Inferior parietal cortex (tissue), 1 donor: ENCODE measurements around the gene MYEOV.

Experiments
- DNase-seq: peaks from one replicate; pipeline ENCODE4 v3.0.0-alpha.2; 2016; ENCODE audit errors: extremely low spot score

MYEOV gene

DNA sequence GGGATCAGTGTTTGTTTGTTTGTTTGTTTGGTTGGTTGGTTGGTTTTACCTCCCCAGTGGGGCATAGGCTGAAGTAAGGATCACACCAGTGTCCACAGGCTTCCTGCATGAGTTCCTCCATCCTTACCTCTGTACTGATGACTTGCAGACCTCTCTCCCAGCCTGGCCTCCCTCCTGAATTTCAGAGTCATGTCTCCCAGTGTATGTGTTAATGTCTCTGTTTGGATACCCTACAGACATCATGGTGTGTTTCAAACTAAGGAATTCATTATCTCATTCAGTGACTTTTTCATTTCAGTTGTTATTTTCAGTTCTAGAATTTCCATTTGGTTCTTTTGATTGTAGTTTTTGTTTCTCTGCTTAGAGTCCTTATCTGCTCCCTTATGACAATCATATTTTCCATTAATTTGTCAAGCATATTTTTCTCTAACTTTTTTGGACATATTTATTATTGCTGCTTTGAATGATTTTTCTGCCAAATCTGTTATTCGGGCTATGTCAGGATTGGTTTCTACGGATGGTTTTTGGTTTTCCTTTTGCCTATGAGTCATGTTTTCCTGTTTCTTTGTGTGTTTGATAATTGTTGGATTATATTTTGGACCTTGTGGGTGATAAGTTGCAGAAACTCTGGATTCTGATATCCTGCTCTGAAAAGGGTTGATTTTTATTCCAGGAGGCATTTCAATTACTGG is 23.6 kb downstream of the MYEOV start:
- no peak for DNase-seq

DNA sequence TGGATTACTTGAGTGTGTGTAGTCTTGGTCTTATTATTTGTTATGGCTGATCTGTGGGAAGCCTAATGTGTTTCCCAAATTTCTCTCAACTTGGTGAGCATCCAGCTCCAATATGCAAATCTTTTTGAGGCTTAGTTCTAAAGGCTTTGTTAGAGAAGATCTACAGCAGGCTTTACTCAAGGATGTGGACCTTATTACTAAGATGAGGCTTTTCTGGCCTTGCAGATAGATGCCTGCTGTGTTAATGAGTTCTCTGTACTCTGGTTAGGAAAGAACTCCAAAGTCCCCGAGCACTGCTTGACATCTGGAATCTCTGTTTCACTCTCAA is 24.1 kb downstream of the MYEOV start:
- no peak for DNase-seq

DNA sequence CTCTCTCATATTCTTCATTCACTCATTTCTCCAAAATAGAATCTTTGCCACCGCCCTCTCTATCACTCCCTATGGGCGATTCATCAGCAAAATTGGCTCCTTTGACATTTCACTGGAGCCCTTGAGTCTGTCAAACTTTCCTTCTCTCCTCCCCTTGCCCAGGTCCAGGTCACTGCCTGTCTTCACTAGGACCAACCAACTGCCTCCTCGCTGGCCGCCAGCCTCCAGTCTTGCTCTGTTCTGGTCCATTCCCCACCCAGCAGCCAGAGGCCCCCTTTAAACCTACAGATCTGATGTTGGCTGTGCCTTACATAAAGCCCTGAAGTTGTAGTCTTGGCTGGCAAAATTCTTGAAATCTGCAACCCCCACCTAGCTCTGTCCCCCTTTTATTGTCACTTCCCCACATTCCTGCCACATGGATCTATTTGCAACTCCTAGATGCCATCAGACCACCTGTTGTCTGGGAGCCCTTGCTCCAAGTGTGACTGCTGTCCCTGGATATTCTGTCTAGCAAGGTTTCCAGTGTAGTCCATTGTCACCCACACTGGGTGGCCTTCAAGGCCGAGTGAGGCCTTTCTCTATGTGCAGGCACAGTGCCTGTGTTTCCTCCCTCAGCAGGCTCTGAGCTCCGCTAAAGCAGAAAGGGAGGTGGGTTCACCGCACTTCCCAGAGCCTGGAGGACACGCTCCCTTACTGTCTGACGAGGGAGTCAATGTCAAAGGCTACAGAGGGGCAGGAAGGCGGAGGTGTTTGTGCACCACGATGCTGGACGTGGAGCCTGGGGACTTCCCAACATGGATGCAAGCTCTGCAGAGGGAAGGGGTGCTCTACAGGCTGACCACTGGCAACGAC is 25.5 kb downstream of the MYEOV start:
- no peak for DNase-seq

DNA sequence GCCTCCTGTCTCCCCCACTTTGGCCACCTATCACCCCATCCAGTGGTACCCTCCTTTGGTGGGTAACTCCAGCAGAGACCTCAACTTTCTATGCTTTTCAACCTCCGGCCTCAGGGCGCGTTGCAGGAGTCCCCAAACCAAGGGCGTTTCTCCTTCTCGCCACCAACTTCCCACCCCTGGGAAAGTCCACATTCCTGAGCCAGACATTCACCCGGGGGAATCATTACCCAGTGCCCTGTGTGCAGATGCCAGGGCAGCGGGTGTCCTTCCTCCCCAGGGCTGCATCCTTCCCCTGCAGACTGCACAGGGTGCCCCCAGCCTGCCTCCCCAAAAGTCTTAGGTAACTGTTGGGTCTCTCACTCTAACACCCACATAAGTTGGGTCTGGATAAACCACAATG is 26.4 kb downstream of the MYEOV start:
- DNase-seq, result no peak

DNA sequence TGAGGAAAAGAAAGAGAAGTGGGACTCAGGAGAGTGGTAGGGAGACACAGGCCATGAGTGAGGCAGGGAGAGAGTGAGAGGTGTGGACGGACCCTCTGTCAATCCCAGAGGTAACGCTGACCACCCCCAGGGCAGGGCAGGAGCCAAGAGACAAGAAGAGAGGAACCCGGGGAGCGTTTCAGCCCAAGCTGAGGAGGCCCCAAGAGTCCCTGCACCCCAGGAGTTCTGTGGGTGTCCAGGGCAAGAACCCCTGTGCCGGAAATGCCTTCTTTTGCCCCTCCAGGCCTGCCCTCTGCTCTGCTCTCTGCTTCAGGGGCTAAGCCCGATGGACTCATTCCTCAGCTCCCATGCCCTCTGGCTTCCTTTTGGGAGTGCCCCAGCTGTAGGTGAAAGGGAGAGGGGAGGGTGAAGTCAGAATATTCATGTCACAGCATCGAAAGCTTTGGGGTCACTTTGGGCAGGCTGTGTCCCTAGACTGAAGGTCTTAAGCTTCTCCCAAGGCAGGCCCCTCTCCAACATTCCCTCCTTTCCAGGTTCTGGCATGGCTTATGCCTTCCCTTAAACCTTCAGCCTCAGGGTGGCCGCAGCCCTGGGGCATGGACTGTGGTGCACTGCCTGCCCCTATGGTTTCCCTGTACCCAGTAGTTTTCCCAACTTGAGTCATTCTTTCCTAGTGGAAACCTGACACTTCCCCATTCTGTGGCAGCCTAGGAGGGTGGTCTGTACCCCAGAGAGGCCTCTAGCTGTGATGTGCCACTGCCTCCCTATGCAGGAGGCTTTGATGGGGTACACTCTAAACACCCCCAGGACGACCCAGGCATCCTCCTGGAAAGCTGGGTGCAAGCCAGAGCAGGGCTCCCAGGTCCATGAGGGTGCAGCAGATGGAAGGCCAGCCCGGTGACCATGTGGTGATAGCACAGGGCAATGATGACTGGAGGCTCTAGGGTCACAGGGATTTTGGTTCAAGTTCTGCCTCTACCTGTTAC is 27.1 kb downstream of the MYEOV start:
- DNase-seq, result no peak

DNA sequence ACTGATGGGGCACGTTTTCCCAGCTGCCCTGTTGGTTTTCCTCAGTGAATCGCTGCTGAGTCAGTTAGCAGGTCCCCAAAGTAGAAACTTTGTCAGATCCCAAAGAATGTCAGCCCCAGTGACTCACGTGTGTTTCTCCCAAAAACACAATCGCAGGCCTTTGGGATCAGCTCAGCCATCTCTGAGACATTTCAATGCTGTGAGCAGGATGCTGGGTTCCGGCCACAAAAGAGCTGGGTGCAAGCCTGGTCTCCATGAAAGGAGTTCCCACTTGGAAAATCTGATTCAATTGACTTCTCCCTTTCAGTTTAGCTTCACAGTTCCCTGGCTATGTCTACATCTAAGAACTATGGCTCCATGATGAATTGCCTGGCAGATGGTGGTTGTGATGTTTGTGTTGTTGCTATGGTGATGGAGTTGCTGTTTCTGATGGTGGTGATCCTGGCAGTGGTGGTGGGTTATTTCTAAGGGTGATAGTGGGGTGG is 28.0 kb downstream of the MYEOV start:
- DNase-seq, result no peak

DNA sequence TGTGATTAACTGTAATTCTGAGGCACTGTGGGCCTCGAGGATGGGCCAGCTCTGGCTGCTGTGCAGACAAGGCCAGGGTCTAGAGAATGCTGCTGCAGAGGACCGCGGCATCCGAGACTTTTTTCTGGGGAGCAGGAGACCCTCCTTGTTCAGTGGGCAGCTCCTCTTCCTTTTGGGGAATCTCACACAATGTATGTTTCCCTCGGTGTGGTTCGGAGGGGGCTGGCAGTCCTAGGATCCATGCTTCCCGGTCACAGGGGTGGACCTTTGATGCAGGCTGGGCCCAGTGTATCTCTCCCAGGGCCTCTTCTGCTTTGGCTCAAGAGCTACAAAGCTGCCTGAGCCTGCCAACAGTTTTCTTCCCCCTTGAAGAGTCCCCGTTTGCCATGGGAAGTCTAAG is 31.5 kb downstream of the MYEOV start:
- DNase-seq, result no peak

DNA sequence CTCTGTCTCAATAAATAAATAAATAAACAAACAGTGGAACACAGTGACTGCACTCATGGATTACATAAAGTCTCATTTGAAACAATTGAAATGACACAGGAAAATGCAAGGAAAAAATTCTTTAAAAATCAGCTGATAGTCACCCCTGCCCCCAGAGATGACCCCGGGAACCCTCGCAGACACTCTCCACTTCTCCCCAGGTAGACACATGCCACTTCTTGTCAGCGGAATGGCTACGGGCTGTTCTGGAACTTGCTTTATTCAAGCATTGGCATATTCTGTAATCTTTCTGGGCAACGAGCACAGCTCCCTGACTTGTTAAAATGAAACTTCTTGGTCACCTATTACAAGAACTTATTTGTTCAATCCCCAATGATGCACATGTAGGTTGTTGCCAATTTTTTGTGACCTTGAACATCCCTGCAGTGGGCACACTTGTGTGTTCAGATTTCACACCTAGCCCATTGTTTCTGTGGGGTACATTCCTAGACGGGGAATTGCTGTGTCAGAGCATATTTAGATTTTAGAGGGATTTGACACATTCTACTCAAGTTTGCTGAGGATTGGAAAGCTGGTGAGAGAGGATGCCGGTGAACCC is 32.8 kb downstream of the MYEOV start:
- no peak for DNase-seq

DNA sequence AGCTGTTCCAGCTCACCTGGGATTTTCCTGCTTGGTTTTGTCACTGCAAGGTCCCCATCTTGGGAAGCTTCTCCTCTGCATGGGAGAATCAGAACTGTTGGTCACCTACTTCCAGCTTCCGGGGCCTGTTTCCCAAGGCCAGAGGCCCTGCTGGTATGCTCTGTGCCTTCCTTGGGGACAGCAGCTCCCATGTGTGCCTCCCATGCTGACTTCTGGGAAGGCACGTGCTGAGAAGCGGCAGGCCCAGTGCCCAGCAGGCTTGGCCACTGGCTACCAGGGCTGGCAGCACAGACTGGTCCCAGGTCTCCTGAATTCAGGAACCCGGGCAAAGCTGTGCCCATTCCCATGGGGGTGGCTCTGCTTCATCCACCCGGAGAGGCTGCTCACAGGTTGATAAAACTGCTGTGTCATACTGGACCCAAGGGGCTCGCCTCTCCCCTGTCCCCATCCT is 33.8 kb downstream of the MYEOV start:
- no peak for DNase-seq

DNA sequence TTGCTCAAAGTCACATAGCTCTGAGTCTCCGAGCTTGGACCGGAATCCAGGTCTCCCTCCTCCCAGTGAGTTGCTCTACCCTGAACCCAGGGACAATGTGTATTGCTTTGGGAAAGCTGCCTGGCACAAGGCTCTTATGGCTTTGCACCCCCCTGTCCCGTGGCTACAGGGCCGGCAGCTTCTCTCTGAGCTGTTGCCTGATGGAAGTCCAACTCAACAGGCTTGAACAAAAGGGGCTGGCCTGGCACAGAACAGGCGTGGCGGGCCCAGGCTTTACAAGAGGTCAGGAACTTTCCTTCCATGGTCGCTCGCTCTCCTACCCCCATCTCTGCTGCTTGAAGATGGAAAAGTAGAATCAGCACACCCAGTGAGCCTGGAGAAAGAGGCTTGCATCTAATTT is 34.3 kb downstream of the MYEOV start:
- no peak for DNase-seq

DNA sequence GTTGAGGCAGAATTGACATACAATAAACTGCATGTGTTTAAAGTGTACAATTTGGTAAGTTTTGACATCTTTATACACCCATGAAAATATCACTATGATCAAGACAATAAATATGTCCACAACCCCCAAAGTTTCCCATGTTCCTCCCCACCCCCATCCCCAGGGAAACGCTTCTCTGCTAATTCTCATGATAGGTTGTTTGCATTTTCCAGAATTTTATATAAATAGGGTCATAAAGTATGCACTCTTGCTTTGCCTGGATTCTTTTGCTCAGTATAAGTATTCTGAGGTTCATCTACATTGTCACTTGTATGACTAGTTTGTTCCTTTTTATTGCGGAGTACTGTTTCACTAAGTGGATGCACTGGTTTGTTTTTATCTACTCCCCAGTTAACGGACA is 35.6 kb downstream of the MYEOV start:
- DNase-seq, result no peak

DNA sequence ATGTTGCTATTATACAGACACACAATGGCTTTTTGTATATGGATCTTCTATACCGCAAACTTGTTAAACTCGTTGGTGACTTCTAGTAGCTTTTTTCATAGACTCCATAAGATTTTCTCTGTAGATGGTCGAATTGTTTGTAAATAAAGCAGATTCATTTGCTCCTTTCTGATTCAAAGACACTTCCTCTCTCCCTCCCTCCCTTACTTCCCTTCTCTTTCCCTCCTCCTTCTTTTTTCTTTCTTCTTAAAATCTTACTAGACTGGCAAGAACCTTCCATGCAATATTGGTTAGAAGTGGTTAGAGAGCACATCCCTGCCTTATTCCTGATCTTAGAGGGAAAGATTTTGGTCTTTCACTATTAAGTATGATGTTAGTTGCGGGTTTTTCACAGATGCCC is 36.4 kb downstream of the MYEOV start:
- DNase-seq, result no peak

DNA sequence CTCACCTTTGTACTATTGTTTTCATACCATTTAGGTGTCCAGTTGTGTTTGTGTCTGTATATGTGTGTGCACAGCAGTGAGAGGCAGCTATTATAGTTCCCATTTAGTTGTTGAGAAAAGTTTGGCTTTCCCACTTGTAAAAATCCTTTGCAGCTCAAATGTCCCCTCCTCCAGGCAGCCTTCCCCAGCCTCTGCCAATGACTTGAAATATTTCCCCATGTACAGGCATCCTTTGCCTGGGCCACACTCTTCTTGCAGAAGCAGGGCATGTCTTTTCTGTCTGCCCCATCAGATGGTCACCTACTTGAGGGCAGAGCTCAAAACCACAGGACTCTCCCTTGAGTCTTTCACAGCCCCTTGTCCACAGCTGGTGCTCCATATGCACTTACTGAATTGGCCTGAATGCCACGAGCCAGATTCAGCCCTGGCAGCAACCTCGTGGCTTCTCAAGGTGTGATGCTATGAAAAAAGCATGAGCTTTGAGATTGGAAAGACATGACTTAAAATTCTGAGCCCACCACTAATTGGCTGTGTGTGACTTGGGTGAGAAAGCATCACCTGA is 39.3 kb downstream of the MYEOV start:
- DNase-seq, result no peak

DNA sequence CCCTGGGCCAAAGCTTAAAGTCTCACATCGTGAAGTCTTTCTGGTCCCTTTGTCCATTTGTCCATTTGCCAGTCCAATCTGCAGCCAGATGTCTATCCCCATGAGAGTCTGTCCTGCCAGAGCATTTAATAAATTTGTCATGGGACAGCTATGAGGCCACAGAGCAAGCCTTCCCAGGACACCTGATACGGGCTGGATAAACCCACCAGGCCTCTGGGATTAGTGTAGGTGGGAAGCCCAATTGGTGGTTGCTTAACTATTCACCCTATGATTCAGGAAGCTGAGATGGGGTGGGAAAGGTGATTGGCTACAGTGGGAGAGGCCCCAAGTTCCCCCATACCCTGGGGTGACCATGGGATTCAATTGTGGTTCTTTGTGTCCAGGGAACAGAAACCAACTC is 39.9 kb downstream of the MYEOV start:
- no peak for DNase-seq

DNA sequence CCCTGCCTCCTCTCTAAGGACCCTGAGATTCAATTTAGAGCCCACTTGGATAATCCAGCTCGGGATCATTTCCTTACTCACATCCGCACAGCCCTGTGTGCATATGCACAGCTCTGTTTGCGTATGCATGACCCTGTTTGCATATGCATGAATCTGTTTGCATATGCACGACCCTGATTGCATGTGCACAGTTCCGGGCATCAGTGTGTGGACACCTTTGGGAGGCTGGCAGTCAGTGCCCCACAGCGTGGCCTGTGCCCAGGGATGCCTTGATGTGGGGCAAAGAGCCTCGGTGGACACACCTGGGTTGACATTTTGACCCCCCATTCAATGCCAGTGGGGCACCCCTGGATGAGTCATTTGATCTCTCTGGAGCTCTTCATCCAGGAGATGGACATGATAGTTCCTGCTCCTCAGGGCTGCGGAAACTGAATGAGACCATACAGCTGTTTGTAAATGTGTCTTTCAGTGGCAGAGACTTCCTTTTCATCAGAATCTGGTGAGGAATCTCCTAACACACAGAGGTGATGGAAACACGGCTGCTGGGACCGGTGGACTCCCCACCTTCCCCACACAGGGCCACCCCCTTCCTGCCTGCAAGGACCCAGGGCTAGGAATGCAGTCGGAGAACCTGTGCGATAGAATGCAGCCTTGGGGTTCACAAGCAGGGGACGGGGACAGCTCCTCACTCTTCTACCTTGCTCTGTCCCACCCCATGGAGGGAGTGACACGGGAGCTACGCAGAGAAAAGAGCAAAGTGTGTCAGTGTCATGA is 41.2 kb downstream of the MYEOV start:
- DNase-seq, result no peak

DNA sequence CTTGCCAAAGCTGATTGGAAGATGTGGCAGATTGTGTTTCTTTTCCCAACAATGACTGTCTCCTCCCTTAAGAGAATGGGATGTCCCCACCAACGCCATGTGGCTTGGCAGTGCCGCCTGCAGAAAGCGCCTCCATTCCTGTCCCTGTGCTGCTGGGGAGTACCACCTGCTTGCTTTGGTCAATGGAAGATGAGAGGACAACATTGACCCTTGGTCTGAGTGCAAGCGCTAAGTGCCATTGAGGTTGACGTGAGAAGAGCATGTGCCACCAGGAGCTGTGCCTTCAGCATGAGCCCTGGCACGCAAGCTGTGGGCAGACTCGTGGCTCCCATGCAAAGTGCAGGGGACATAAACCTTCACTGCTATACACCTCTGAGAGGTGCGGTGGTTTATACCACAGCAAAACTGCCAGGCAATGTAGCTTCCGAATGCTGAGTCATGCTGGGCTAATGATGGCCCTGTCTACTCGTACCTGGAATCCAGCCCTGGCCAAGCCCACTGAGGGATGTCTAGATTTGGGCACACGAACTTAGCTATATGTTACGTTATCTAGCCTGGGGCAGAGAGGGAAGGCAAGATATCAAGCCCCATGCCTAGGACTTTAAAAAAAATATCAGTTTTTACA is 41.9 kb downstream of the MYEOV start:
- no peak for DNase-seq

DNA sequence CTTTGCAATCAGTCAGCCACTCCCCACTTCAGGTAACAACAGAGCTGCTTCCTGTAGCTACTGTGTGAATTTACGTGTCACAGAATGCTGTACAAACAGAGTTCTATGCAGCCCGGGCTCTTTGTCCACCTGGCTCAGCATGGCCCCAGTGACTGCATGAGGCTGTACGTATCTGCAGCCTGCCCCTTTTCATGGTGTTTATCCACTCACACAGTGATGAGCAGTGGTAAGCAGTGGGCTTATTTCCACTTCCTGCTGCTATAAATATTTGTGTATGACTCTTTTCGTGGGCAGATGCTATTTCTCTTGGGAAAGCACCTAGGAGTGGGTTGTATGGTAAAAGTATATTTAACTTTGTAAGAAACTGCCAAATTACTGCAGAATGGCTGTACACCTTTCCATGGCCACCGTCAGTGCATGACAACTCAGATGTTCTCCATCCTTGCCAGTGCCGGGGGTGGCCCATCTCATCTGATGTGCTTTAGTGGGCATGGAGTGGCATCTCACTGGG is 43.3 kb downstream of the MYEOV start:
- no peak for DNase-seq

DNA sequence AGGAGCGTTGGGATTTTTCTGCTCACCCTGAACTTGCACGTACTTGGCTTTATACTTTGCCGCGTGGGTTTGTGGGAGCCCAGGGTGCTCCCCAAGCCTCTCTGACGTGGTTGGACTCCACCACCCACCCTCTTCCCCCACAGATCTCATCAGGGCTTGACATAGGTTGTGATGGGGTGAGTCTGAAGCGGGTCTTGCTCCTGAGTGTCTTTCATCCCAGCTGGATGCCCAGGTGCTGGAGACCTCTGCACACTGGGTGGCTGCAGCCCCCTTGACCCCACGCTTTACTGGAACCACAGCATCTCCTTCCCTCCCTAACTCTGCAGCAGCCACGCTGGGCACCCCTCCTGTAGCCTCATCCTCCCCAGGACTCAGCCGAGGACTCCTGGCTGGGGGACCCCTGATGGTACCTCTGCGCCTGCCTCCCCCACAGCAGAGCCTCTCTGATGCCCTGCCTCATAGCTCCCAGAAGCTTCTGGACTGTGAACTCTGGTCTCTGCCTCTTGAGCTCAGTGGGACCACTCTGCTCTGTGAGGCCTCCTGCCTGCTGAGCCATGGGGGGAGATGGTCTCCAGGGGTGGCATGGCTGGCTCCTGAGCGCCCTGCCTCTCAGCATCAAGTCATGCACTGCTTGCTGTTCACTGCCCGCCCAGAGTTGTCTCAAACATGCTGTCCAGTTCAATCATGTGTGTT is 45.2 kb downstream of the MYEOV start:
- DNase-seq, result no peak

DNA sequence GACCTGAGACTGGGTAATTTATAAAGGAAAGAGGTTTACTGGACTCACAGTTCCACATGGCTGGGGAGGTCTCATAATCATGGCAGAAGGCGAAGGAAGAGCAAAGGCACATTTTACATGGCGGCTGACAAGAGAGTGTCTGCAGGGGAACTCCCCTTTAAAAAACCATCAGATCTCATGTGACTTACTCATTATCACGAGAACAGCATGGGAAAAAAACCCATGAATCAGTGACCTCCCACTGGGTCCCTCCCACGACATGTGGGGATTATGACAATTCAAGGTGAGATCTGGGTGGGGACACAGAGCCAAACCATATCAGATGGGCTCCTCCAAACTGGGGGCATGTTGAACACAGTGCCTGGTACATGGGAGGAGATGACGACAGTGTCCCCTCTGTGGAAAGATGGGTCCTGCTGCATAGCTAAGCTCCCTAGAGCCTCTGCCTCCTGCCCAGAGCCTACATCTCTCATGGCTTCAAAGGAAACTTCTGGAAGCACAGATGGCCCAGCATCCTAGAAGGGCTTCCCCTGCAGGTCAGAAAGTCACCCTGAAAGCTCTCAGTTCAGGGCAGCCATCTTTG is 46.1 kb downstream of the MYEOV start:
- DNase-seq, result no peak
